IPS-NIHi7 (cell line): ENCODE measurements around the gene SGPP1.
"Not testable (repeated sequence)": the region's sequence is repeated elsewhere in the genome, so short reads cannot be mapped to it uniquely, and the experiment has no call there.

Experiments used
- DNase-seq: peaks from one replicate; pipeline ENCODE4 v3.0.0; 2012; ENCODE audit warnings: mixed read lengths; ENCODE audit errors: extremely low spot score

Gene SGPP1

DNA sequence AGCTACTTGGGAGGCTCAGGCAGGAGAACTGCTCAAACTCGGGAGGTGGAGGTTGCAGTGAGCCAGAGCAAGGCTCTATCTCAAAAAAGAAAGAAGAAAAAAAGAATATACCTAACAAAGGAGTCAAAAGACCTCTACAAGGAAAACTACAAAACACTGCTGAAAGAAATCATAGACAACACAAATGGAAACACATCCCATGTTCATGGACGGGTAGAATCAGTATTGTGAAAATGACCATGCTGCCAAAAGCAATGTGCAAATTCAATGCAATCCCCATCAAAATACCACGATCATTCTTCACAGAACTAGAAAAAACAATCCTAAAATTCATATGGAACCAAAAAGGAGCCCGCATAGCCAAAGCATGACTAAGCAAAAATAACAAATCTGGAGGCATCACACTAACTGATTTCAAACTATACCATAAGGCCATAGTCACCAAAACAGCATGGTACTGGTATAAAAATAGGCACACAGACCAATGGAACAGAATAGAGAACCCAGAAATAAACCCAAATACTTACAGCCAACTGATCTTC is 91.7 kb downstream of the SGPP1 start:
- DNase-seq = not testable (repeated sequence)
